H1 (cell line): ENCODE measurements around the gene ABCA5. TPM values are rescaled to one million over a fixed set of nuclear protein-coding genes. Genes with fewer than 3 reads are reported as not detected.

ENCODE experiments used
- EP300 ChIP-seq, 2 experiments: IDR thresholded peaks; 1 replicate in 1 of 2; 2 replicates in 1 of 2; pipeline ENCODE4 v1.6.1; 2011 to 2012; ENCODE audit warnings: low read depth in 2 of 2, low read length in 2 of 2, mild to moderate bottlenecking in 2 of 2, borderline replicate concordance in 1 of 2, inconsistent platforms in 1 of 2, moderate library complexity in 1 of 2
- polyA plus RNA-seq, 7 experiments: library from polyadenylated mRNA; depleted of rRNA in 3 of 7; stranded (reverse) in 5 of 7; unstranded in 2 of 7; fragments of >200 nt in 5 of 7; fragments of 200-250 nt in 2 of 7; gene quantifications; 1 replicate in 5 of 7; 2 replicates in 1 of 7; 4 replicates in 1 of 7; pipeline versions ENCODE4 v1.2.1 to v1.2.3, GENCODE V29; 2011 to 2013; ENCODE audit warnings: missing spikeins in 2 of 7, mixed read lengths in 2 of 7
- total RNA-seq: library from RNA; stranded (reverse); fragmentation: NEBNext Ultra II Directional; extraction: Animal tissue kit (Norgen Biotek cat#: 25700); gene quantifications from 2 replicates; pipeline ENCODE4 v1.2.1, GENCODE V29; 2021

Gene ABCA5
- total and polyA plus RNA-seq, 2 of the 8 experiments (the other 6 are each of a cell fraction or from before 2014, with no cell fraction given) = 1.3 to 4.1 TPM

DNA sequence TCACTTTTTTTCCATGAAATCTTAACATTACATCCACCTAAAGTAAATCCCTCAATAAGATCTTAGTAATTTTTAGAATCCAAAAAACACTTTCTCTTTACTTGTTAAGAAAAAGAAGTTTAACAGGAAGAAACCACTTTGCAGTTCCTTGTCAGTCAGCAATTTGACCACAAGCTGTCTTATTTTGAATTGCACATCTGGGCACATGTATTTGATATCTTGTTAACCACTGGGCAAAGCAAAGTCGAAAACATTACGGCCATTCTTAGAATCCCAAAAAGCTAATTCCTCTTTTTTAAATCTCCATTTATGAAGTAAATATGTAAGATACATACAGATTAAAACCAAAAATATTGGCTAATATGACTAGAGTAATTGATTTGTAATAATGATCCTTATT lies 99.4 kb downstream of the ABCA5 start (continued):
- TF ChIP-seq EP300 (IDR thresholded peaks at IDR 0.05; ENCODE audit: borderline replicate concordance in 1 of 2, low read depth in 2 of 2, low read length in 2 of 2) = no peak
- TF ChIP-seq, all 59 proteins: peak for 0
